Cardiac fibroblast (primary cell): ENCODE data around the gene NFYB.

Experiments
- DNase-seq, 2 donors: peaks; one replicate each; pipeline versions ENCODE4 v3.0.0 to v3.0.0-alpha.2; 2010; ENCODE audit warnings: low read depth in 2 of 2
- H3K4me3 ChIP-seq, 2 donors: replicated peaks in 1 of 2; 1 replicate in 1 of 2; 2 replicates in 1 of 2; pipeline ENCODE4 v1.5.1; 2011; ENCODE audit warnings: low read depth in 2 of 2, low read length in 2 of 2, mild to moderate bottlenecking in 2 of 2, moderate library complexity in 1 of 2
- TF ChIP-seq, protein P1 (sequence below): IDR thresholded peaks from one replicate; pipeline ENCODE4 v1.5.1; 2011; ENCODE audit warnings: low read depth, mild to moderate bottlenecking, low read length, inconsistent platforms

NFYB gene

DNA sequence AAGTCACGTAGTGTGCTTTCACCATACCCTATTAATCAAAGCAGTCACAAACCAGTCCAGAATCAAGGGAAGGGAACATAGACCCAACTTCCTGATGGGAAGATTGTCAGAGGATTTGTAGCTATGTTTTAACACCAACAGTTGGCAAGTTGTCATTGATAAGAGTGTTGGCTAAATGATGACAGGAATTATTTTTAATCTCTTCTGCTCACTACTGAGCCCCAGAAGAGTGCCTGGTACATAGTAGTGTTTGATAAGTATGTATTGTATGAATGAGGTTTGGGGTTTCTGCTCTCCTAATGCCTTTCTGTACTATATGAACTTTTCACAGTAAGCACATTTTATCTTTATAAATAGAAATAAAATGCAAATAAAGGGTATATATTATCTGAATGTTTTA is 59.0 kb downstream of the NFYB start:
- H3K4me3 ChIP-seq, result no peak overlapping the region
- TF ChIP-seq, protein P1, sequence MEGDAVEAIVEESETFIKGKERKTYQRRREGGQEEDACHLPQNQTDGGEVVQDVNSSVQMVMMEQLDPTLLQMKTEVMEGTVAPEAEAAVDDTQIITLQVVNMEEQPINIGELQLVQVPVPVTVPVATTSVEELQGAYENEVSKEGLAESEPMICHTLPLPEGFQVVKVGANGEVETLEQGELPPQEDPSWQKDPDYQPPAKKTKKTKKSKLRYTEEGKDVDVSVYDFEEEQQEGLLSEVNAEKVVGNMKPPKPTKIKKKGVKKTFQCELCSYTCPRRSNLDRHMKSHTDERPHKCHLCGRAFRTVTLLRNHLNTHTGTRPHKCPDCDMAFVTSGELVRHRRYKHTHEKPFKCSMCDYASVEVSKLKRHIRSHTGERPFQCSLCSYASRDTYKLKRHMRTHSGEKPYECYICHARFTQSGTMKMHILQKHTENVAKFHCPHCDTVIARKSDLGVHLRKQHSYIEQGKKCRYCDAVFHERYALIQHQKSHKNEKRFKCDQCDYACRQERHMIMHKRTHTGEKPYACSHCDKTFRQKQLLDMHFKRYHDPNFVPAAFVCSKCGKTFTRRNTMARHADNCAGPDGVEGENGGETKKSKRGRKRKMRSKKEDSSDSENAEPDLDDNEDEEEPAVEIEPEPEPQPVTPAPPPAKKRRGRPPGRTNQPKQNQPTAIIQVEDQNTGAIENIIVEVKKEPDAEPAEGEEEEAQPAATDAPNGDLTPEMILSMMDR, result no peak
- DNase-seq, result peak in 1 of 2 donors; percentile 13

DNA sequence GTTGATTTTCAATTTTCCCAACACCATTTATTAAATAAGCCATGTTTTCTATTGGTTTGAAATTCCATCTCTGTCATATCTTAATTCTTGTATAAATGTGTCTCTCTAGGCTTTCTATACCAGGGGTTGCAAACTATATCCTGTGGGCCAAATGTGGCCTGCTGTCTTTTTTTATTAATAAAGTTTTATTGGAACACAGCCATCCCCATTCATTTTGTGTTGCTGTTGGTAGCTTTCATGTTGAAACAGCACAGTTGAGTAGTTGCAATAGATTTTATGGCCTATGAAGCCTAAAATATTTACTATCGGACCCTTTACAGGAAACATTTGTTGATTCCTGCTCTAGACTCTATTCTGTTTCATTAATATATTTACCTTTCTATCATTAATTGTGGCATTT is 64.3 kb downstream of the NFYB start:
- DNase-seq, result no peak
- TF ChIP-seq, protein P1, result no peak
- no peak overlapping the region for H3K4me3 ChIP-seq

DNA sequence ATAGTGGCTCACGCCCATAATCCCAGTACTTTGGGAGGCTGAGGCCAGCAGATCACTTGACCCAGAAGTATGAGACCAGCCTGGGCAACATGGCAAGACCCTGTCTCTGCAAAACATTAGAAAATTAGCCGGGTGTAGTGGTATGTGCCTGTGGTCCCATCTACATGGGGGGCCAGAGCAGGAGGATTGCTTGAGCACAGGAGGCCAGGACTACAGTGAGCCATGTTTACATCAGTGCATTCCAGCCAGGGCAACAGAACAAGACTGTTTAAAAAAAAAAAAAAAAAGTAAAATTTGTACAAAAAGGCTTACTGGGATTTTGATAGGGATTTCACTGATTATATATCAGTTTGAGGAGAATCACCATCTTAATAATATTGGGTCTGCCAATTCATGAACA is 65.9 kb downstream of the NFYB start:
- TF ChIP-seq, protein P1, result no peak
- no peak for DNase-seq

More for the DNA sequence above, 65.9 kb downstream of the NFYB start:
- no peak overlapping the region for H3K4me3 ChIP-seq
